Neural cell (in vitro differentiated cells): ENCODE measurements around the gene NBEAL1. TPM values are rescaled to one million over a fixed set of nuclear protein-coding genes. Genes with fewer than 3 reads are reported as not detected.

Experiments
- H2AFZ ChIP-seq: fragments of 200-600, 300-800 bp; sonication (generic), shearing (Covaris generic); 2 replicates; pipeline ENCODE4 v1.6.0; 2014; ENCODE audit warnings: low read depth, mild to moderate bottlenecking, antibody characterized with exemption, low read length, moderate library complexity
- H3F3A ChIP-seq: fragments of 200-600 bp; shearing (Covaris generic); 2 replicates; pipeline ENCODE4 v1.6.1; 2016; ENCODE audit warnings: mild to moderate bottlenecking, moderate library complexity, mixed read lengths, antibody characterized with exemption, low read length; ENCODE audit not compliant: insufficient read depth, poor library complexity, severe bottlenecking
- H3K27ac ChIP-seq: fragments of 200-600, 300-800 bp; sonication (generic), shearing (Covaris generic); 2 replicates; pipeline ENCODE4 v1.5.1; 2014; ENCODE audit warnings: mild to moderate bottlenecking, low read length, moderate library complexity
- H3K27me3 ChIP-seq: fragments of 300-800, 200-600 bp; sonication (generic), shearing (Covaris generic); 2 replicates; pipeline ENCODE4 v1.6.0; 2014; ENCODE audit warnings: mild to moderate bottlenecking, low read depth, low read length, moderate library complexity; ENCODE audit not compliant: insufficient read depth
- H3K36me3 ChIP-seq: fragments of 300-800, 200-600 bp; sonication (generic), shearing (Covaris generic); 2 replicates; pipeline ENCODE4 v1.5.1; 2014; ENCODE audit warnings: mild to moderate bottlenecking, antibody characterized with exemption, low read length, moderate library complexity; ENCODE audit not compliant: insufficient read depth
- H3K4me2 ChIP-seq: fragments of 300-800, 200-600 bp; sonication (generic), shearing (Covaris generic); 2 replicates; pipeline ENCODE4 v1.6.0; 2014; ENCODE audit warnings: mild to moderate bottlenecking, low read length
- H3K4me3 ChIP-seq: fragments of 300-800, 200-600 bp; sonication (generic), shearing (Covaris generic); 2 replicates; pipeline ENCODE4 v1.5.1; 2014; ENCODE audit warnings: mild to moderate bottlenecking, low read length, moderate library complexity
- H3K79me2 ChIP-seq: fragments of 200-600 bp; shearing (Covaris generic); replicated peaks from 2 replicates; pipeline ENCODE4 v1.6.0; 2014; ENCODE audit warnings: mild to moderate bottlenecking, low read length, moderate library complexity; ENCODE audit not compliant: insufficient read depth
- H3K9ac ChIP-seq: fragments of 300-800, 200-600 bp; sonication (generic), shearing (Covaris generic); 2 replicates; pipeline ENCODE4 v1.6.1; 2016; ENCODE audit warnings: mild to moderate bottlenecking, low read length, mixed read lengths
- H3K9me2 ChIP-seq: fragments of 200-600 bp; shearing (Covaris generic); 2 replicates; pipeline ENCODE4 v1.6.1; 2016; ENCODE audit warnings: mild to moderate bottlenecking, low read length, mixed read lengths; ENCODE audit not compliant: insufficient read depth
- H3K9me3 ChIP-seq: fragments of 200-600, 300-800 bp; sonication (generic), shearing (Covaris generic); 2 replicates; pipeline ENCODE4 v1.6.1; 2016; ENCODE audit warnings: mild to moderate bottlenecking, mixed run types, low read length, moderate library complexity, mixed read lengths
- H4K20me1 ChIP-seq: fragments of 200-600 bp; shearing (Covaris generic); 2 replicates; pipeline ENCODE4 v1.6.1; 2016; ENCODE audit warnings: mild to moderate bottlenecking, mixed run types; ENCODE audit not compliant: insufficient read depth
- EP300 ChIP-seq: fragments of 450-650 bp; conservative IDR thresholded peaks from 2 replicates; pipeline ENCODE4 v1.6.1; 2014; ENCODE audit warnings: antibody characterized with exemption, mild to moderate bottlenecking, moderate library complexity; ENCODE audit not compliant: poor library complexity, severe bottlenecking
- EZH2 ChIP-seq: fragments of 200-600, 300-800 bp; shearing (Covaris generic), sonication (generic); IDR thresholded peaks from 2 replicates; pipeline ENCODE4 v1.6.1; 2014; ENCODE audit warnings: antibody characterized with exemption, low read length, borderline replicate concordance, mild to moderate bottlenecking; ENCODE audit not compliant: insufficient read depth, poor library complexity, severe bottlenecking
- MXI1 ChIP-seq: fragments of 450-650 bp; conservative IDR thresholded peaks from 2 replicates; pipeline ENCODE4 v1.6.1; 2014; ENCODE audit warnings: antibody characterized with exemption, mild to moderate bottlenecking; ENCODE audit not compliant: poor library complexity, severe bottlenecking
- POLR2AphosphoS5 ChIP-seq: IDR thresholded peaks from 2 replicates; pipeline ENCODE4 v1.6.1; 2012
- RAD21 ChIP-seq: fragments of 450-650 bp; conservative IDR thresholded peaks from 2 replicates; pipeline ENCODE4 v1.6.1; 2014; ENCODE audit warnings: antibody characterized with exemption, mild to moderate bottlenecking, moderate library complexity
- SMC3 ChIP-seq: fragments of 450-650 bp; conservative IDR thresholded peaks from 2 replicates; pipeline ENCODE4 v1.6.1; 2014; ENCODE audit warnings: antibody characterized with exemption, mild to moderate bottlenecking, moderate library complexity; ENCODE audit not compliant: poor library complexity
- TAF1 ChIP-seq: IDR thresholded peaks from 2 replicates; pipeline ENCODE4 v1.6.1; 2012; ENCODE audit warnings: low read depth
- polyA plus RNA-seq: library from polyadenylated mRNA; depleted of rRNA; stranded (reverse); fragments of >200 nt; gene quantifications from 2 replicates; pipeline ENCODE4 v1.2.3, GENCODE V29; 2014
- TF ChIP-seq, protein P1 (sequence below): IDR thresholded peaks from 2 replicates; pipeline ENCODE4 v1.6.1; 2012; ENCODE audit warnings: borderline replicate concordance
- TF ChIP-seq, protein P2 (sequence below): fragments of 450-650 bp; IDR thresholded peaks from 2 replicates; pipeline ENCODE4 v1.5.1; 2014; ENCODE audit warnings: antibody characterized with exemption, mild to moderate bottlenecking, moderate library complexity; ENCODE audit not compliant: poor library complexity, severe bottlenecking

The NBEAL1 gene
- polyA plus RNA-seq, 1 donor from 2014 or later: 7.9 TPM

DNA sequence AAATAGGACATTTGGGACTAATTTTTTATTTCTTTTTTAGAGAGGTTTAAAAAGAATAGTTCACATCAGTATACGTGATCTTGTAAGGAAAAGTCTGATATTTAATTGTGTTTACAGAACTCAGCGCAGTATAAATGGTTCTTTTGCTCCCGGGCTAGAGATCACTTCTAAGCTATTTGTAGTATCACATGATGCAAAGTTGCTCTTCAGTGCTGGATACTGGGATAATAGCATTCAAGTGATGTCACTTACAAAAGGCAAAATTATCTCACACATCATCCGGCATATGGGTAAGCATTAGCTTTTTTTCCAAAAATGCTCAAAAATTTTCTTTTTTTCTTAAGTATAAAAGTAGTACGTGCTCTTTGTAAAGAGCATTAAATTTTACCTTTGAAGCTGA lies 186.8 kb downstream of the NBEAL1 start:
- Histone ChIP-seq H3K4me3 (no peak overlapping the region), H3K27me3 (no peaks in the 10 kb centered on the region), H3K36me3 (no peaks in the 10 kb centered on the region), H3K9me2 (no peaks in the 10 kb centered on the region), H3K9me3 (no peaks in the 10 kb centered on the region), H3K4me2 (no peak overlapping the region), H2AFZ (no peak overlapping the region), H3K9ac (no peak overlapping the region), H3K27ac (no peak overlapping the region), H3F3A (no peaks in the 10 kb centered on the region), H3K79me2 (no peaks in the 10 kb centered on the region), H4K20me1 (no peaks in the 10 kb centered on the region)
- no peak for TF ChIP-seq RAD21
- TF ChIP-seq, protein P1, sequence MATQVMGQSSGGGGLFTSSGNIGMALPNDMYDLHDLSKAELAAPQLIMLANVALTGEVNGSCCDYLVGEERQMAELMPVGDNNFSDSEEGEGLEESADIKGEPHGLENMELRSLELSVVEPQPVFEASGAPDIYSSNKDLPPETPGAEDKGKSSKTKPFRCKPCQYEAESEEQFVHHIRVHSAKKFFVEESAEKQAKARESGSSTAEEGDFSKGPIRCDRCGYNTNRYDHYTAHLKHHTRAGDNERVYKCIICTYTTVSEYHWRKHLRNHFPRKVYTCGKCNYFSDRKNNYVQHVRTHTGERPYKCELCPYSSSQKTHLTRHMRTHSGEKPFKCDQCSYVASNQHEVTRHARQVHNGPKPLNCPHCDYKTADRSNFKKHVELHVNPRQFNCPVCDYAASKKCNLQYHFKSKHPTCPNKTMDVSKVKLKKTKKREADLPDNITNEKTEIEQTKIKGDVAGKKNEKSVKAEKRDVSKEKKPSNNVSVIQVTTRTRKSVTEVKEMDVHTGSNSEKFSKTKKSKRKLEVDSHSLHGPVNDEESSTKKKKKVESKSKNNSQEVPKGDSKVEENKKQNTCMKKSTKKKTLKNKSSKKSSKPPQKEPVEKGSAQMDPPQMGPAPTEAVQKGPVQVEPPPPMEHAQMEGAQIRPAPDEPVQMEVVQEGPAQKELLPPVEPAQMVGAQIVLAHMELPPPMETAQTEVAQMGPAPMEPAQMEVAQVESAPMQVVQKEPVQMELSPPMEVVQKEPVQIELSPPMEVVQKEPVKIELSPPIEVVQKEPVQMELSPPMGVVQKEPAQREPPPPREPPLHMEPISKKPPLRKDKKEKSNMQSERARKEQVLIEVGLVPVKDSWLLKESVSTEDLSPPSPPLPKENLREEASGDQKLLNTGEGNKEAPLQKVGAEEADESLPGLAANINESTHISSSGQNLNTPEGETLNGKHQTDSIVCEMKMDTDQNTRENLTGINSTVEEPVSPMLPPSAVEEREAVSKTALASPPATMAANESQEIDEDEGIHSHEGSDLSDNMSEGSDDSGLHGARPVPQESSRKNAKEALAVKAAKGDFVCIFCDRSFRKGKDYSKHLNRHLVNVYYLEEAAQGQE: no peak
- TF ChIP-seq SMC3: no peak
- TF ChIP-seq TAF1: no peak
- no peak for TF ChIP-seq POLR2AphosphoS5
- no peak for TF ChIP-seq EZH2
- TF ChIP-seq, protein P2, sequence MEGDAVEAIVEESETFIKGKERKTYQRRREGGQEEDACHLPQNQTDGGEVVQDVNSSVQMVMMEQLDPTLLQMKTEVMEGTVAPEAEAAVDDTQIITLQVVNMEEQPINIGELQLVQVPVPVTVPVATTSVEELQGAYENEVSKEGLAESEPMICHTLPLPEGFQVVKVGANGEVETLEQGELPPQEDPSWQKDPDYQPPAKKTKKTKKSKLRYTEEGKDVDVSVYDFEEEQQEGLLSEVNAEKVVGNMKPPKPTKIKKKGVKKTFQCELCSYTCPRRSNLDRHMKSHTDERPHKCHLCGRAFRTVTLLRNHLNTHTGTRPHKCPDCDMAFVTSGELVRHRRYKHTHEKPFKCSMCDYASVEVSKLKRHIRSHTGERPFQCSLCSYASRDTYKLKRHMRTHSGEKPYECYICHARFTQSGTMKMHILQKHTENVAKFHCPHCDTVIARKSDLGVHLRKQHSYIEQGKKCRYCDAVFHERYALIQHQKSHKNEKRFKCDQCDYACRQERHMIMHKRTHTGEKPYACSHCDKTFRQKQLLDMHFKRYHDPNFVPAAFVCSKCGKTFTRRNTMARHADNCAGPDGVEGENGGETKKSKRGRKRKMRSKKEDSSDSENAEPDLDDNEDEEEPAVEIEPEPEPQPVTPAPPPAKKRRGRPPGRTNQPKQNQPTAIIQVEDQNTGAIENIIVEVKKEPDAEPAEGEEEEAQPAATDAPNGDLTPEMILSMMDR: no peak
- no peak for TF ChIP-seq EP300
- no peak for TF ChIP-seq MXI1

DNA sequence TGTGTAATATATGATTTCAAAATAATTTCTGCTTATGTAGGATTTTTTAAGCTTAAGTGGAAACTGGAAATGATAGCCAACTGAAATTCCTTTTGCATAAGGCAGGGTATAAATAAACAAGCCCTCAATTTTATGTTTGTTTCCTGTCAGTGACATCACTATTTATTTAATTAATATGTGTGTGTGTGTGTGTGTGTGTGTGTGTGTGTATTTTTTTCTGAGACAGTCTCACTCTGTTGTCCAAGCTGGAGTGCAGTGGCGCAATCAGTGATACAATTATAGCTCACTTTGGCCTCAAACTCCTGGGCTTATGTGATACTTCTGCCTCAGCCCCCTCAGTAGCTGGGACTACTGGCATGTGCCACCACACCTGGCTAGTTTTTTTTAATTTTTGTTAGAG lies 194.9 kb downstream of the NBEAL1 start:
- Histone ChIP-seq H3K4me3 (no peak overlapping the region), H3F3A (no peaks in the 10 kb centered on the region), H3K4me2 (no peak overlapping the region), H4K20me1 (no peaks in the 10 kb centered on the region), H3K79me2 (no peaks in the 10 kb centered on the region), H2AFZ (no peak overlapping the region), H3K9me2 (no peaks in the 10 kb centered on the region), H3K36me3 (no peaks in the 10 kb centered on the region), H3K9me3 (no peaks in the 10 kb centered on the region), H3K27ac (no peak overlapping the region), H3K27me3 (no peaks in the 10 kb centered on the region), H3K9ac (no peak overlapping the region)
- TF ChIP-seq, protein P1: no peak
- TF ChIP-seq EZH2 (no peak), EP300 (no peak), TAF1 (no peak), MXI1 (no peak), RAD21 (no peak), SMC3 (no peak), POLR2AphosphoS5 (no peak)
- TF ChIP-seq, protein P2: no peak
